NCI-H1436 treated with DMSO at 0.1 percent for 48 hours (cell line): ENCODE results near the gene ZC3H18.

Source experiments
- DNase-seq: peaks from one replicate; lab custom pipeline; 2025; lab: John Stamatoyannopoulos, UW

The ZC3H18 gene

GRCh38 chr16:88581033-88581432, 10.8 kb downstream of the ZC3H18 start:
- no peak for DNase-seq

- no peak for DNase-seq
These were observed 12.8 kb downstream of the ZC3H18 start for GRCh38 chr16:88582912-88583575.

- DNase-seq: no peak
These were observed 14.5 kb downstream of the ZC3H18 start for GRCh38 chr16:88584676-88585075.

- DNase-seq: no peak
These were observed 15.1 kb downstream of the ZC3H18 start for GRCh38 chr16:88585269-88585668.

- no peak for DNase-seq
These were observed 15.9 kb downstream of the ZC3H18 start for GRCh38 chr16:88585927-88586581.

GRCh38 chr16:88588148-88588547, 17.9 kb downstream of the ZC3H18 start:
- no peak for DNase-seq

- no peak for DNase-seq
These were observed 18.6 kb downstream of the ZC3H18 start for GRCh38 chr16:88588754-88589153.

- no peak for DNase-seq
These were observed 19.2 kb downstream of the ZC3H18 start for GRCh38 chr16:88589441-88589840.

GRCh38 chr16:88591577-88592021, 21.4 kb downstream of the ZC3H18 start:
- no peak for DNase-seq

GRCh38 chr16:88593061-88593460, 22.9 kb downstream of the ZC3H18 start:
- no peak for DNase-seq

GRCh38 chr16:88593489-88593888, 23.3 kb downstream of the ZC3H18 start:
- no peak for DNase-seq

GRCh38 chr16:88593910-88594309, 23.7 kb downstream of the ZC3H18 start:
- DNase-seq: no peak

GRCh38 chr16:88595101-88595500, 24.9 kb downstream of the ZC3H18 start:
- DNase-seq: no peak

- no peak for DNase-seq
These were observed 25.7 kb downstream of the ZC3H18 start for GRCh38 chr16:88595921-88596320.

- DNase-seq: no peak
These were observed 26.3 kb downstream of the ZC3H18 start for GRCh38 chr16:88596483-88596882.

GRCh38 chr16:88597856-88598491, 27.8 kb downstream of the ZC3H18 start:
- DNase-seq: no peak

GRCh38 chr16:88599092-88599733, 29.0 kb downstream of the ZC3H18 start:
- DNase-seq: no peak

- DNase-seq: no peak
These were observed 29.8 kb downstream of the ZC3H18 start for GRCh38 chr16:88599825-88600538.

GRCh38 chr16:88600539-88600896, 30.3 kb downstream of the ZC3H18 start:
- no peak for DNase-seq

GRCh38 chr16:88601313-88602036, 31.3 kb downstream of the ZC3H18 start:
- DNase-seq: no peak

- DNase-seq: no peak
These were observed 31.9 kb downstream of the ZC3H18 start for GRCh38 chr16:88602091-88602490.
